Vagina (tissue), 2 donors: ENCODE results near the gene TNNI3. TPM values are rescaled to one million over a fixed set of nuclear protein-coding genes. Genes with fewer than 3 reads are reported as not detected.

Experiments
- DNase-seq, 2 donors: peaks; one replicate each; pipeline ENCODE4 v3.0.0-alpha.2; 2017; ENCODE audit errors: extremely low spot score in 2 of 2
- H3K27ac ChIP-seq: fragments of 200-600 bp; sonication (generic); one replicate; pipeline ENCODE4 v1.5.1; 2019
- H3K27me3 ChIP-seq: fragments of 200-600 bp; sonication (generic); one replicate; pipeline ENCODE4 v1.5.1; 2019
- H3K36me3 ChIP-seq, 2 donors: fragments of 200-600 bp; sonication (generic); one replicate each; pipeline ENCODE4 v1.5.1; 2017 to 2019
- H3K4me1 ChIP-seq: fragments of 200-600 bp; sonication (generic); one replicate; pipeline ENCODE4 v1.5.1; 2019
- H3K4me3 ChIP-seq, 2 donors: fragments of 200-600 bp; sonication (generic); 1 replicate in 1 of 2; 2 replicates in 1 of 2; pipeline ENCODE4 v1.5.1; 2016 to 2019
- H3K9me3 ChIP-seq: fragments of 200-600 bp; sonication (generic); one replicate; pipeline ENCODE4 v1.5.1; 2019
- POLR2A ChIP-seq, 2 donors: fragments of 450-650 bp; IDR thresholded peaks; one replicate each; pipeline ENCODE4 v1.6.1; 2017; ENCODE audit warnings: antibody characterized with exemption in 2 of 2, mild to moderate bottlenecking in 2 of 2, moderate library complexity in 2 of 2
- POLR2AphosphoS5 ChIP-seq, 2 donors: sonication (generic); formaldehyde crosslinking; IDR thresholded peaks; one replicate each; pipeline ENCODE4 v1.9.0; 2017; ENCODE audit warnings: antibody characterized with exemption in 2 of 2, mild to moderate bottlenecking in 2 of 2, low read depth in 1 of 2; ENCODE audit not compliant: insufficient read depth in 1 of 2
- intact Hi-C: fragments of 100-400 bp; cut with DNase I; formaldehyde crosslinking; loops from one replicate; pipeline ENCODE4 v1.15.1; 2023
- total RNA-seq: library from RNA; depleted of rRNA; stranded (reverse); fragments of >200 nt; gene quantifications from one replicate; pipeline ENCODE4 v1.2.3, GENCODE V29; 2016
- TF ChIP-seq, protein P1 (sequence below), 3 experiments: fragments of 450-650 bp in 2 of 3; fragments of 200-600 bp in 1 of 3; sonication (generic) in 1 of 3; IDR thresholded peaks; one replicate each; pipeline ENCODE4 v1.5.1; 2017 to 2019; ENCODE audit warnings: antibody characterized with exemption in 3 of 3, mild to moderate bottlenecking in 2 of 3, moderate library complexity in 2 of 3

The TNNI3 gene
- total RNA-seq, 1 donor from 2014 or later, result not detected

DNA sequence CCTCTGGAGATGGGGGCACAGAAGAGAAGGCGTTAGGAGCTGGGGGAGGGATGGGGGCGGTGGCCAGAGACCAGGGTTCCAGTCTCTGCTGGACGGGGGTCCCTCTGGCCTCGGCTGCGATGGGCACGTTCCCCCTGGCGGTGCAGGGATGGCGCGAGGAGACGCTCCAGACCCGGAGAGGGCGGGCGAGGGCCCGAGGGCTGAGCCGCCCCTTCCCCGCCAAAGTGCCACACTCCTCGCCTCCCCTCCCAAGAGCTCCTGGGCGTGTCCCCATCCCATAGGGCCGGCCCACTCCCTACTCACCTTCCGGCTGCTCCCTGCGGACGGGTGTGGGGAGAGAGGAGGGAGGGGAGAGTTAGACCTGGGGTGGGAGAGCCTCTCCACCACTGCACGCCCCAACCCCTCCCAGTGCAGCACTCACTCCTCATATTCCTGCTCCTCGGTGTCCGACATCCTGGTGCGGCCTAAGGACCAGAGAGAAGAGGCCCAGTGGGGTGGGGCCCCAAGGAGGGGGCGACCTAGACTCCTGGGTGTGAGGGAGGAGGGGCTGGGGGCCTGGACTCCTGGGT is 10.7 kb downstream of the TNNI3 start:
- Histone ChIP-seq H3K9me3 (no peaks in the 10 kb centered on the region), H3K4me1 (peaks cover 9% of the 10 kb centered on the region), H3K4me3 (peak overlapping the region; percentile 6 to 22), H3K27me3 (peaks cover 4% of the 10 kb centered on the region), H3K36me3 (no peaks in the 10 kb centered on the region), H3K27ac (no peak overlapping the region)
- intact Hi-C loops, result loop anchor here (10.0 kb wide), 2 partner anchors 268 to 358 kb away; no protein-coding TSS in a partner anchor
- no peak for DNase-seq
- TF ChIP-seq, protein P1, sequence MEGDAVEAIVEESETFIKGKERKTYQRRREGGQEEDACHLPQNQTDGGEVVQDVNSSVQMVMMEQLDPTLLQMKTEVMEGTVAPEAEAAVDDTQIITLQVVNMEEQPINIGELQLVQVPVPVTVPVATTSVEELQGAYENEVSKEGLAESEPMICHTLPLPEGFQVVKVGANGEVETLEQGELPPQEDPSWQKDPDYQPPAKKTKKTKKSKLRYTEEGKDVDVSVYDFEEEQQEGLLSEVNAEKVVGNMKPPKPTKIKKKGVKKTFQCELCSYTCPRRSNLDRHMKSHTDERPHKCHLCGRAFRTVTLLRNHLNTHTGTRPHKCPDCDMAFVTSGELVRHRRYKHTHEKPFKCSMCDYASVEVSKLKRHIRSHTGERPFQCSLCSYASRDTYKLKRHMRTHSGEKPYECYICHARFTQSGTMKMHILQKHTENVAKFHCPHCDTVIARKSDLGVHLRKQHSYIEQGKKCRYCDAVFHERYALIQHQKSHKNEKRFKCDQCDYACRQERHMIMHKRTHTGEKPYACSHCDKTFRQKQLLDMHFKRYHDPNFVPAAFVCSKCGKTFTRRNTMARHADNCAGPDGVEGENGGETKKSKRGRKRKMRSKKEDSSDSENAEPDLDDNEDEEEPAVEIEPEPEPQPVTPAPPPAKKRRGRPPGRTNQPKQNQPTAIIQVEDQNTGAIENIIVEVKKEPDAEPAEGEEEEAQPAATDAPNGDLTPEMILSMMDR (IDR thresholded peaks at IDR 0.05), result no peak
- no peak for TF ChIP-seq POLR2A (IDR thresholded peaks at IDR 0.05)
- no peak for TF ChIP-seq POLR2AphosphoS5 (IDR thresholded peaks at IDR 0.05; ENCODE audit: insufficient read depth in 1 of 2, low read depth in 1 of 2)

DNA sequence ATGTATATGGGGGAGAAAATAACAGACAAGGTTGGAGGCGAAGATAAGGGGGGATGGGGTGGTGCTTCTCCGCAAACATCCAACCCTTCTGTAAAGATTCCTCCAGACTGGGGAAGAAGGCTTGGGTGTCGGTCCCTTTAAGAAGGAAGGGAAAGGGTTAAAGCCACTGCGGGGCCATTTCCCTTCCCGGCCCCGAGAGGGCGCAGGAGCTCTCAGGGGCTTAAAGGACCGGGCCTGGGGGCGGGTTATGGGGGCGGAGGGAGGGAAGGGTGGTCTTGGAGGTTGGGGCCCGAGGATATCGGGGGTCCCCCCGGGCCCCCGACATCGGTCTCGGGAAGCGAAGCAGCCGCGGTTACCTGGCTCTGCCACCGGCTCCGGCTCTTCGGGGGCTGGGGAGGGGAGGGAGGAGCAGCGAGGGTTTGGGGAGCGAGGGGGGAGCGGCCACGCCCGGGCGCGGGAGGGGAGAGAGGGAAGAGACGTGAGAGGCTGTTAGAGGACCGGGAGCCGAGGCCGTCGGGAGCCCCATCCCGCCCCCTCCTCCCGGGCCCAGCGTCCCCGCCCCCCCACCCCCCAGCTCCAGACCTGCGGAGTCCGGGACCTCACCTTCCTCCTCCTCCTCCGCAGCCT is 11.3 kb downstream of the TNNI3 start:
- intact Hi-C loops, result loop anchor here (10.0 kb wide), 2 partner anchors 269 to 359 kb away; no protein-coding TSS in a partner anchor
- Histone ChIP-seq H3K9me3 (no peaks in the 10 kb centered on the region), H3K4me3 (peak overlapping the region; percentile 6 to 22)

DNA sequence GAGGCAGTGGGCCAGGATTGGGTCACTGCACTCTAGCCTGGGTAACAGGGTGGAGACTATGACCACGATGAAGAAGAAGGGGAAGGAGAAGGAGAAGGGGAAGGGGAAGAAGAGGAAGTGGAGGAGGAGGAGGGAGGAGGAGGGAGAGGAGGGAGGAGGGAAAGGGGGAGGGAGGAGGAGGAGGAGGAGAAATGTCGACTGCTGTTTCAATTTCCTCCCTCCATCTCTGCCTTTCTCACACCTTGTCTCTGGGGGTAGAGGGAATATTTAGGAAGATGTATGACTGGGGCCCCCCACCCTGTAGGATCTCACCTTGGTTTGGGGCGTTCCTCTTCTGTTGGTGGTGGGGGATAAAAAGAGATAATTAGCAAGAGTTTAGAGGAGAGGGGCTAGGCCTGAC is 12.3 kb downstream of the TNNI3 start:
- H3K4me3 ChIP-seq, result no peak overlapping the region
- peaks cover 9% of the 10 kb centered on the region for H3K4me1 ChIP-seq
- intact Hi-C loops, result loop anchor here (10.0 kb wide), 2 partner anchors 270 to 360 kb away; no protein-coding TSS in a partner anchor
- TF ChIP-seq, protein P1 (IDR thresholded peaks at IDR 0.05), result no peak
- TF ChIP-seq POLR2A (IDR thresholded peaks at IDR 0.05) (no peak), POLR2AphosphoS5 (IDR thresholded peaks at IDR 0.05; ENCODE audit: insufficient read depth in 1 of 2, low read depth in 1 of 2) (no peak)
- peaks cover 4% of the 10 kb centered on the region for H3K27me3 ChIP-seq
- no peaks in the 10 kb centered on the region for H3K36me3 ChIP-seq
- H3K27ac ChIP-seq, result no peak overlapping the region
- DNase-seq, result no peak
- H3K9me3 ChIP-seq, result no peaks in the 10 kb centered on the region

More for the DNA sequence above, 11.3 kb downstream of the TNNI3 start:
- Histone ChIP-seq H3K36me3 (no peaks in the 10 kb centered on the region), H3K27me3 (peaks cover 4% of the 10 kb centered on the region), H3K27ac (no peak overlapping the region), H3K4me1 (peaks cover 9% of the 10 kb centered on the region)
- TF ChIP-seq POLR2A (IDR thresholded peaks at IDR 0.05) (no peak), POLR2AphosphoS5 (IDR thresholded peaks at IDR 0.05; ENCODE audit: insufficient read depth in 1 of 2, low read depth in 1 of 2) (no peak)
- TF ChIP-seq, protein P1 (IDR thresholded peaks at IDR 0.05), result no peak
- no peak for DNase-seq

DNA sequence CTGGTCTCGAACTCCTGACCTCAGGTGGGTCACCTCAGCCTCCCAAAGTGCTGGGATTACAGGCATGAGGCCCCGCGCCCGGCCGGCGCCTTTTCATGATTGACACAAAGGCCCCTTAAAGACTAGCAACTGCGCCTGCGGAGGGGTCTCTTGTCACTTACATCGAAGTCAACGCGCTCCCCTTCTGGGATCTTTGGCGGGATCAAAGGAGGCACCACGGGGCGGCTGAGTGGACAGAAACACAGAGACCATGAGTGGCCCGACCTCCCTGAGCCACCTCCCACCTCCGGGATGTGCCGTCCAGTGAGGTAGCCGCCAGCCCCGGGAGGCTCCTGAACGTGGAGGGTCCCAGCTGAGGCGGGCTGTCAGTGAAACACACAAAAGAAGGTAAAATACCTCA is 15.8 kb downstream of the TNNI3 start:
- Histone ChIP-seq H3K4me3 (no peak overlapping the region), H3K27me3 (peaks cover 4% of the 10 kb centered on the region), H3K27ac (no peak overlapping the region), H3K9me3 (no peaks in the 10 kb centered on the region), H3K36me3 (no peaks in the 10 kb centered on the region), H3K4me1 (peaks cover 9% of the 10 kb centered on the region)
- no peak for DNase-seq
- intact Hi-C loops, result loop anchor here (10.0 kb wide), 2 partner anchors 273 to 363 kb away; no protein-coding TSS in a partner anchor
- TF ChIP-seq POLR2AphosphoS5 (IDR thresholded peaks at IDR 0.05; ENCODE audit: insufficient read depth in 1 of 2, low read depth in 1 of 2), result no peak
- TF ChIP-seq POLR2A (IDR thresholded peaks at IDR 0.05), result no peak
- TF ChIP-seq, protein P1 (IDR thresholded peaks at IDR 0.05), result no peak

DNA sequence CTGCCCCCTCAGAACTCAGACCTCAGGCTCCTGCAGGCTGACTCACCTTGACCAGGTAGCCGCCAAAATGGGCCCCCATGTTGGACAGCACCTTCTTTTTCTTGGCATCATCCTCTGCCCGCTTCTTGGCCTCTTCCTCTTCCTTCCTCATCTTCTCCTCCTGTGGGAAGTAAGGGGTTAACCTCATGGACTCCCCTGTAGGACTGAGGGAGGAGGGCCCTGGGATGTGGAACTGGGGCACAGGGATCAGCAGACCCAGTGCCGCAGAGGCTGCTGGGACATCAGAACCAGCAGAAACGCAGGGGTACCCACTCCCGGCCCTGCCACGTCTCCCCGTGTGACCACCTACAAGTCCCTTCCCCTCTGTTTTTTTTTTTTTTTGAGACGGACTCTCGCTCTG is 19.6 kb downstream of the TNNI3 start:
- no peaks in the 10 kb centered on the region for H3K9me3 ChIP-seq
- DNase-seq, result no peak
- no peaks in the 10 kb centered on the region for H3K4me1 ChIP-seq
- no peaks in the 10 kb centered on the region for H3K27me3 ChIP-seq
- no peaks in the 10 kb centered on the region for H3K36me3 ChIP-seq
- intact Hi-C loops, result no loop called here
- no peak overlapping the region for H3K4me3 ChIP-seq
- TF ChIP-seq POLR2A (IDR thresholded peaks at IDR 0.05), result no peak
- TF ChIP-seq POLR2AphosphoS5 (IDR thresholded peaks at IDR 0.05; ENCODE audit: insufficient read depth in 1 of 2, low read depth in 1 of 2), result no peak
- TF ChIP-seq, protein P1 (IDR thresholded peaks at IDR 0.05), result no peak
- H3K27ac ChIP-seq, result no peak overlapping the region
